GM19372 (cell line): ENCODE results near the gene ZSCAN25.
"Not testable (repeated sequence)": the region's sequence is repeated elsewhere in the genome, so short reads cannot be mapped to it uniquely, and the experiment has no call there.

ENCODE experiments used
- ATAC-seq: cut with Tn5 transposase; IDR thresholded peaks from one replicate; pipeline ENCODE4 v1.9.1; 2021; ENCODE audit warnings: mild to moderate bottlenecking, low read depth, moderate library complexity; ENCODE audit not compliant: unreplicated experiment

Gene ZSCAN25

GRCh38 chr7:99643464-99643863 is 26.7 kb downstream of the ZSCAN25 start:
- ATAC-seq: no peak

- no peak for ATAC-seq
Observed at GRCh38 chr7:99644431-99644830, 27.7 kb downstream of the ZSCAN25 start.

- ATAC-seq: no peak
Observed at GRCh38 chr7:99645590-99645989, 28.8 kb downstream of the ZSCAN25 start.

- no peak for ATAC-seq
Observed at GRCh38 chr7:99648843-99649242, 32.1 kb downstream of the ZSCAN25 start.

- ATAC-seq: no peak
Observed at GRCh38 chr7:99651290-99651689, 34.5 kb downstream of the ZSCAN25 start.

- ATAC-seq: no peak
Observed at GRCh38 chr7:99652671-99653070, 35.9 kb downstream of the ZSCAN25 start.

- ATAC-seq: not testable (repeated sequence)
Observed at GRCh38 chr7:99653269-99653668, 36.5 kb downstream of the ZSCAN25 start.

GRCh38 chr7:99653754-99654153 is 37.0 kb downstream of the ZSCAN25 start:
- no peak for ATAC-seq

GRCh38 chr7:99654626-99655025 is 37.9 kb downstream of the ZSCAN25 start:
- ATAC-seq: not testable (repeated sequence)

GRCh38 chr7:99657879-99658278 is 41.1 kb downstream of the ZSCAN25 start:
- ATAC-seq: not testable (repeated sequence)

GRCh38 chr7:99665312-99666012 is 48.7 kb downstream of the ZSCAN25 start:
- ATAC-seq: no peak

GRCh38 chr7:99666013-99666395 is 49.3 kb downstream of the ZSCAN25 start:
- no peak for ATAC-seq

- no peak for ATAC-seq
Observed at GRCh38 chr7:99667179-99667578, 50.4 kb downstream of the ZSCAN25 start.

- no peak for ATAC-seq
Observed at GRCh38 chr7:99668541-99668940, 51.8 kb downstream of the ZSCAN25 start.

- ATAC-seq: no peak
Observed at GRCh38 chr7:99669782-99670181, 53.0 kb downstream of the ZSCAN25 start.

- ATAC-seq: no peak
Observed at GRCh38 chr7:99672573-99672972, 55.8 kb downstream of the ZSCAN25 start.

- ATAC-seq: no peak
Observed at GRCh38 chr7:99674995-99675742, 58.4 kb downstream of the ZSCAN25 start.

- ATAC-seq: no peak
Observed at GRCh38 chr7:99677013-99677647, 60.4 kb downstream of the ZSCAN25 start.

GRCh38 chr7:99677648-99678045 is 60.9 kb downstream of the ZSCAN25 start:
- no peak for ATAC-seq

GRCh38 chr7:99679032-99679399 is 62.3 kb downstream of the ZSCAN25 start:
- no peak for ATAC-seq

- ATAC-seq: no peak
Observed at GRCh38 chr7:99679400-99680191, 62.9 kb downstream of the ZSCAN25 start, which contains the start of gene CYP3A5. CYP3A5 (minus strand) TSS chr7:99679996; CDS start chr7:99679896, 100 bp downstream.
